Neuronal stem cell (in vitro differentiated cells): ENCODE results near the gene GP1BA.

Experiments
- DNase-seq: peaks from one replicate; pipeline ENCODE4 v3.0.0-alpha.2; 2013; ENCODE audit warnings: low spot score
- H2AFZ ChIP-seq: one replicate; pipeline ENCODE4 v1.6.1; 2013; ENCODE audit warnings: mild to moderate bottlenecking, low read length, inconsistent platforms
- H2AK5ac ChIP-seq: 2 replicates; pipeline ENCODE4 v1.6.1; 2013; ENCODE audit warnings: low read depth, mild to moderate bottlenecking, inconsistent platforms, low read length, moderate library complexity, mixed read lengths
- H2BK120ac ChIP-seq: 2 replicates; pipeline ENCODE4 v1.6.1; 2013; ENCODE audit warnings: low read depth, mild to moderate bottlenecking, inconsistent platforms, low read length, moderate library complexity, mixed read lengths
- H2BK12ac ChIP-seq: one replicate; pipeline ENCODE4 v1.6.1; 2013; ENCODE audit warnings: low read length, inconsistent platforms
- H2BK15ac ChIP-seq: 2 replicates; pipeline ENCODE4 v1.6.1; 2013; ENCODE audit warnings: mild to moderate bottlenecking, low read length, inconsistent platforms, mixed read lengths
- H2BK5ac ChIP-seq: one replicate; pipeline ENCODE4 v1.6.1; 2013; ENCODE audit warnings: inconsistent platforms, mild to moderate bottlenecking, low read length, moderate library complexity
- H3K14ac ChIP-seq: one replicate; pipeline ENCODE4 v1.6.1; 2013; ENCODE audit warnings: low read length, inconsistent platforms
- H3K18ac ChIP-seq: 2 replicates; pipeline ENCODE4 v1.6.1; 2013; ENCODE audit warnings: low read length, inconsistent platforms
- H3K23ac ChIP-seq: 2 replicates; pipeline ENCODE4 v1.6.1; 2013; ENCODE audit warnings: low read depth, mild to moderate bottlenecking, mixed read lengths, low read length, inconsistent platforms; ENCODE audit not compliant: poor library complexity
- H3K27ac ChIP-seq: replicated peaks from 3 replicates; pipeline ENCODE4 v1.5.1; 2013; ENCODE audit warnings: low read length, inconsistent platforms
- H3K27me3 ChIP-seq, 3 experiments: 2 replicates each; pipeline ENCODE4 v1.6.1; 2013; ENCODE audit warnings: low read length in 3 of 3, mild to moderate bottlenecking in 2 of 3, inconsistent platforms in 1 of 3, low read depth in 1 of 3, mixed read lengths in 1 of 3, moderate library complexity in 1 of 3; ENCODE audit not compliant: control insufficient read depth in 3 of 3, insufficient read depth in 3 of 3
- H3K36me3 ChIP-seq, 2 donors: replicated peaks in 1 of 2; 2 replicates each; pipeline ENCODE4 v1.6.1; 2013; ENCODE audit warnings: low read length in 2 of 2; ENCODE audit not compliant: control insufficient read depth in 2 of 2, insufficient read depth in 2 of 2
- H3K4ac ChIP-seq: 2 replicates; pipeline ENCODE4 v1.6.1; 2013; ENCODE audit warnings: inconsistent platforms, mild to moderate bottlenecking, low read length, moderate library complexity
- H3K4me1 ChIP-seq, 2 donors: 1 replicate in 1 of 2; 2 replicates in 1 of 2; pipeline ENCODE4 v1.6.1; 2013; ENCODE audit warnings: low read length in 2 of 2, low read depth in 1 of 2; ENCODE audit not compliant: control insufficient read depth in 2 of 2, insufficient read depth in 1 of 2
- H3K4me2 ChIP-seq: one replicate; pipeline ENCODE4 v1.6.1; 2013; ENCODE audit warnings: mild to moderate bottlenecking, low read length, inconsistent platforms; ENCODE audit not compliant: insufficient read depth, poor library complexity, severe bottlenecking
- H3K4me3 ChIP-seq, 2 donors: 2 replicates each; pipeline ENCODE4 v1.5.1; 2013; ENCODE audit warnings: low read length in 2 of 2, mild to moderate bottlenecking in 2 of 2, inconsistent platforms in 1 of 2, moderate library complexity in 1 of 2
- H3K79me1 ChIP-seq: one replicate; pipeline ENCODE4 v1.6.1; 2013; ENCODE audit warnings: low read depth, mild to moderate bottlenecking, inconsistent platforms, low read length, moderate library complexity
- H3K9ac ChIP-seq: one replicate; pipeline ENCODE4 v1.6.1; 2013; ENCODE audit warnings: mild to moderate bottlenecking, low read depth, low read length, inconsistent platforms; ENCODE audit not compliant: poor library complexity
- H3K9me3 ChIP-seq, 2 donors: replicated peaks in 1 of 2; 2 replicates each; pipeline versions ENCODE3 to v1.6.1; 2013; ENCODE audit warnings: low read length in 2 of 2, mild to moderate bottlenecking in 2 of 2, inconsistent platforms in 1 of 2, low read depth in 1 of 2, mixed read lengths in 1 of 2, moderate library complexity in 1 of 2; ENCODE audit not compliant: control insufficient read depth in 2 of 2, insufficient read depth in 1 of 2
- H4K8ac ChIP-seq: one replicate; pipeline ENCODE4 v1.6.1; 2013; ENCODE audit warnings: low read depth, mild to moderate bottlenecking, inconsistent platforms, low read length, moderate library complexity
- H4K91ac ChIP-seq: one replicate; pipeline ENCODE4 v1.6.1; 2013; ENCODE audit warnings: low read length, low read depth, mild to moderate bottlenecking, inconsistent platforms; ENCODE audit not compliant: poor library complexity
- WGBS, 2 donors: extraction: QIAGEN DNeasy Blood & Tissue Kit; methylation state at CpG; one replicate each; pipeline ENCODE4 v1.1.7; 2013; ENCODE audit warnings: missing lambda C conversion rate in 2 of 2, mixed read lengths in 1 of 2; ENCODE audit not compliant: insufficient read length in 2 of 2, insufficient replicate concordance in 1 of 2; ENCODE audit errors: extremely low coverage in 2 of 2; 5-methylcytosine and 5-hydroxymethylcytosine counted together

Gene GP1BA

GRCh38 chr17:4966844-4967538 lies 34.9 kb downstream of the GP1BA start:
- peaks cover 2% of the 10 kb centered on the region for H3K79me1 ChIP-seq
- H2AFZ ChIP-seq: peak overlapping the region; percentile 74
- peaks cover 3 to 9% of the 10 kb centered on the region in 2 donors for H3K9me3 ChIP-seq
- peak overlapping the region; percentile 90 for H3K14ac ChIP-seq
- peak overlapping the region; percentile 67 for H2BK120ac ChIP-seq
- no CpG with 5 or more reads among the region's 42 CpGs for WGBS, 2 donors
- H3K4me1 ChIP-seq: peaks cover 6 to 15% of the 10 kb centered on the region in 2 donors
- H3K18ac ChIP-seq: peak overlapping the region; percentile 97
- peak overlapping the region; percentile 95 for H3K4me2 ChIP-seq
- H3K36me3 ChIP-seq: peaks cover 6 to 36% of the 10 kb centered on the region in 2 donors
- H4K91ac ChIP-seq: peak overlapping the region; percentile 69
- H2AK5ac ChIP-seq: peak overlapping the region; percentile 99
- DNase-seq: peak; percentile 99
- peak overlapping the region; percentile 97 for H2BK5ac ChIP-seq
- peak overlapping the region; percentile 92 for H3K9ac ChIP-seq
- H4K8ac ChIP-seq: no peak overlapping the region
- H2BK15ac ChIP-seq: peak overlapping the region; percentile 98
- H3K23ac ChIP-seq: peak overlapping the region; percentile 81
- no peaks in the 10 kb centered on the region for H3K27me3 ChIP-seq
- peak overlapping the region; percentile 85 for H3K4ac ChIP-seq
- no peak overlapping the region for H2BK12ac ChIP-seq
- H3K27ac ChIP-seq: peak overlapping the region; percentile 98
- peak overlapping the region; percentile 67 to 91 for H3K4me3 ChIP-seq

GRCh38 chr17:4967539-4968485 lies 35.7 kb downstream of the GP1BA start, which contains the start of gene SPAG7:
Gene SPAG7 (minus strand): TSS chr17:4967817. CDS start chr17:4967804, 13 bp downstream.
- H3K14ac ChIP-seq: peak within 1 kb of the TSS; percentile 94
- WGBS, 2 donors: no CpG with 5 or more reads among the region's 66 CpGs
- no peaks in the 10 kb centered on the region for H3K27me3 ChIP-seq
- H3K79me1 ChIP-seq: peaks cover 2% of the 10 kb centered on the region
- H3K4me3 ChIP-seq: peak within 1 kb of the TSS; percentile 67 to 91
- H3K23ac ChIP-seq: peak within 1 kb of the TSS; percentile 81
- no peak within 1 kb of the TSS for H2BK12ac ChIP-seq
- peak within 1 kb of the TSS; percentile 98 for H3K27ac ChIP-seq
- H3K36me3 ChIP-seq: peaks cover 8 to 32% of the 10 kb centered on the region in 2 donors
- H2BK5ac ChIP-seq: peak within 1 kb of the TSS; percentile 97
- peaks cover 6 to 15% of the 10 kb centered on the region in 2 donors for H3K4me1 ChIP-seq
- H3K4me2 ChIP-seq: peak within 1 kb of the TSS; percentile 95
- H2BK120ac ChIP-seq: peak within 1 kb of the TSS; percentile 67
- H2AFZ ChIP-seq: peak within 1 kb of the TSS; percentile 84
- peak within 1 kb of the TSS; percentile 99 for H4K8ac ChIP-seq
- H3K9me3 ChIP-seq: peaks cover 3 to 9% of the 10 kb centered on the region in 2 donors
- peak within 1 kb of the TSS; percentile 69 for H4K91ac ChIP-seq
- DNase-seq: peak; percentile 99
- peak within 1 kb of the TSS; percentile 98 for H2BK15ac ChIP-seq
- peak within 1 kb of the TSS; percentile 90 for H3K4ac ChIP-seq
- H3K9ac ChIP-seq: peak within 1 kb of the TSS; percentile 94
- peak within 1 kb of the TSS; percentile 99 for H3K18ac ChIP-seq
- H2AK5ac ChIP-seq: peak within 1 kb of the TSS; percentile 99

- Histone ChIP-seq H3K4me2 (peak overlapping the region; percentile 80), H4K91ac (no peak overlapping the region), H2BK5ac (peak overlapping the region; percentile 97), H3K27ac (peak overlapping the region; percentile 82), H3K4me1 (peaks cover 6 to 15% of the 10 kb centered on the region in 2 donors), H3K79me1 (peaks cover 2% of the 10 kb centered on the region), H3K9me3 (peaks cover 3 to 9% of the 10 kb centered on the region in 2 donors), H4K8ac (peak overlapping the region; percentile 52), H2BK120ac (no peak overlapping the region), H2AK5ac (peak overlapping the region; percentile 59), H3K18ac (peak overlapping the region; percentile 99), H2AFZ (peak overlapping the region; percentile 84), H3K4me3 (peak overlapping the region; percentile 67 to 85), H3K9ac (peak overlapping the region; percentile 94), H3K4ac (peak overlapping the region; percentile 90), H2BK12ac (no peak overlapping the region), H3K23ac (peak overlapping the region; percentile 81), H3K27me3 (no peaks in the 10 kb centered on the region), H3K36me3 (peaks cover 8 to 28% of the 10 kb centered on the region in 2 donors), H2BK15ac (peak overlapping the region; percentile 96), H3K14ac (peak overlapping the region; percentile 94)
- no peak for DNase-seq
- WGBS, 2 donors: no CpG with 5 or more reads among the region's 23 CpGs
Measured at GRCh38 chr17:4968486-4969046, 36.5 kb downstream of the GP1BA start.
